ENCODE measurements around the gene CCDC12.
"Not testable (repeated sequence)": the region's sequence is repeated elsewhere in the genome, so short reads cannot be mapped to it uniquely, and the experiment has no call there.

Gene CCDC12

DNA sequence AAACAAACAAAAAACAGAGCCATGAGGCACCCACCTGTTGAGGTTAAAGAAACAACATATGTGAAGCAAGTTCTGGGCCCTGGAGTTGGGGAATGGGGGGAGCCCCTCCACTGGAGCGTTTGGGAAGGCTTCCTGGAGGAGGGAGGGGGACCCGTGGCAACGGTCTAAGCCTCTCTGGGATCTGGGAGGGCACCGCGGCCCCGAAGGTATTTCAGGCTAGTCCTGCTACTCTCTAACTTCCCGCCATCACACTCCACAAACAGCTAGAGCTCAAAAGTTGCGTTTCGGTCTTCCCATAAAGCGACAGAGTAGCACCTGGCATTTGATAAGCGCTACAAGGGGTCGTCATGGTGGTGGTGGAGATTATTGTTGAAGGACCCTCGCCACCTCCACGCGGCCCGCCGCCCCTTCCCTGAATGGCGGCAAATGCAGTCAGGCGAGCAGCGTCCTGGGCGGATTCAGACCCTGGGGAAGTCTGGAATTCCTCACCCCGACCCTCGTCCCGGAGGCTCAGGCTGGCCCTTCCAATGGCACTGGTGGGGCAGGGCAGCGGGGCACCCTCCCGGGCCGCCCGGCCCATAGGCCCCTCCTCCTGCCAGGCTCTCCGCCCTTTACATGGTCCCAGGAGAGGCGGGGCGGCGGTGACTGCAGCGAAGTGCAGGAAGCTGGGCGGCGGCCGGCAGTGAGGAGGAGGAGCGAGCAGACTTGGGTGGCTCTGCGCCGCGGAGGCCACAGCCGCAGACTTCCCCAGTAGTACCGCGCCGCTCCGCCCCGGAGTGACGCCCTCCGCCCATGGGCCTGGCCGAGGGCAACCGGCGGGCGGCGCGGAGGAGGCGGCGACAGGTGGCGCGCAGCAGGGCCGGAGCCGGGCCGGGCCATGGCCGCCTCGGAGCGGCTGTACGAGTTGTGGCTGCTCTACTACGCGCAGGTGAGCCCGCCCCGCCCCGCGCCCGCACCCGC is 2.7 kb upstream of the CCDC12 start, which contains the start of gene NBEAL2:
Gene NBEAL2, plus strand, starts transcription at position 682 of the 960 bp plus-strand sequence. Its CDS starts 196 bp downstream, at position 878.
- DNase-seq = peak; percentile 96

DNA sequence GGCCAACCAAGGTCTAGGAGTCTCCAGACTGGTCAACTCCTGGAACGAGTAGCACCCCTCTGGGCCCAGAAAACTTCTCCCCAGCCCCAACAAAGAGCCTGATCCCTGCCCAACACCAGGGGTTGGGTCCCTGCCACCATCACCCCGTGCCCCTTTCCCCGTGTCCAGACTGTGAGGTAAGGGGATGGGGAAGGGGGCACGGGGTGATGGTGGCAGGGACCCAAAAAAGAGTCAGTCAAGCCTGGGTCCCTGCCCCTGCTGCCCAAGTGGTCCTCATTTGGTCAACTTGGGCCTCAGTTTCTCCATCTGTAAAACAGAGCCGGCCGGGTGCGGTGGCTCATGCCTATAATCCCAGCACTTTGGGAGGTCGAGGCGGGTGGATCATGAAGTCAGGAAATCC is 1.8 kb upstream of the CCDC12 start:
- no peak for DNase-seq

DNA sequence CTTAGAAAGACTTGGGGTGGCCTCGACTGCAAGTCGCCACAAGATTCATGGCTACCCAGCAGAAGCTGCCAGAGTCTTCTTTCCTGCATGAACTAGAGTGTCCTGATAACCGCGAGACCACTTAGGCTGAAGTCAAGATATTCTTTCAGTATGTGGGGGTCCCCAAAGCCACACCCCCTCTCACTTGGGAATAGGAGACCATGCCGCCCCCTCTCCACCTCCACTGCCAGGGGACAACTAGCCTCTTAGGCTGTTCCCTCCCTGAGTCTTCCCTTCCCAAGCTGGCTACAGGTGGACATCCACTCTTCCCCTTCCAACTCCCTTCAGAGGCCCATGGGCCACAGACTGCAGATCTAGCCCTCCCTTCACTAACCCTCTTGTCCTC is 1.3 kb upstream of the CCDC12 start:
- no peak for DNase-seq

DNA sequence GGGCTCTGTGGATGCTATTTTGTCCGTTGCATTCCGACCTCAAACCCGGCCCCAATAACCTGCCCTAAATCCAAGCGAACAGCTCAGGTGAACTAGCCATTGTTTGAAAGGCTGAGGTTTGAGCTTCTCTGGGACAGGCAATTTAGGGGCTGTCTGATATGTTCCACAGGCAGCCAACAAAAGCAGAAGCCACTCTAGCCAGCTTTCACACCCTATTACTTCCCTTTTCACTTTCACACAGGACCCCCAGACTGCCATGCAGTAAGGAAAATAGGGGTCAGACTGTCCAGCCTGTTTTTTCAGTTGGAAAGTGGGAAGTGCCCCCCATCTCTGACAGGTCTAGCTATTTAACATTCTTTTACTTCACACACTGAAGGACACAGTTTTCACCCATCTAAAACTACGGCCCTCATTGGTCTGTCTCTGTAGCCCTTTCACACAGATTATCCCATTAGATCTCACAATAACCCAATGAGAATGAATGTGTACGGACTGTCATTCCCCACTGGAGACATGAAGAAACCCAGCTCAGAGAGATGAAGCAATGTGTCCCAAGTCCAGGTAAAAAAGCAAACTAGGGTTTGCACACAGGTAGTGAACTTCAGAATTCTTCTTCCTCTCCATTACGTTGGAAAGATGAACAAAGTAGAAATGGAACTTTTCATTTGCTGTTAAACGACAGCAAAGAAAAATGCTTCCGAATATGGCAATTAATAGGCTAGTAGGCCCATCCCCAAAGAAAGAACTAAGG is 1.9 kb downstream of the CCDC12 start:
- DNase-seq = no peak

DNA sequence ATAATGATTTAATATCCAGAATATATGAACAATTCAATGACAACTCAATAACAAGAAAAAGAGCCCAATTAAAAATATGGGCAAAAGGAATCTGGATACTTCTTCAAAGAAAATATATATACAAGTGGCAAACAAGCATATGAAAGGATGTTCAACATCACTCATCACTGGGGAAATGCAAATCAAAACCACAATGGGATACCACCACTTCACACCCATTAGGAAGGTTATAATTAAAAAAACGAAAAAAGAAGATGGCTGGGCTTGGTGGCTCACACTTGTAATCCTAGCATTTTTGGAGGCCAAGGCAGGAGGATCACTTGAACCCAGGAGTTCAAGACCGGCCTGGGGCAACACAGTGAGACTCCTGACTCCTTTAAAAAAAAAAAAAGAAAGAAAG is 4.1 kb downstream of the CCDC12 start:
- no peak for DNase-seq

DNA sequence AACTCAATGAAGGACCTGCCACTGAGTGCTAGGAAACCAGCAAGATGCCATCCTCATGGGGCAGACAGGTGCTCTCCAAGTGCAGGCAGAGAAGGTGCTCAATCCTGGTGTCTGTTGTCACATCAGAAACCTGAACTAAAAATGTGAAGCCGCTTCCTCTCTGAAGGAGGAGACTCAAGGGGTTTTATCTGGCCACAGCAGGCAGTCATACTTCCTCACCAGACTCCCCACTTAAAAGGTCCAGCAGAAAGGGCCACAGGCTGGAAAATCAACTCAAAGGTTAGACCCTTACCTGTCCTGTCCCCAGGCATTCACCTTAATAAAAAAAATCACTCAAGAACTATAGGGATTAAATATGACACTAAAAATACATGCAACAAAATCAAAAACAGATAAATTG is 4.8 kb downstream of the CCDC12 start:
- no peak for DNase-seq

DNA sequence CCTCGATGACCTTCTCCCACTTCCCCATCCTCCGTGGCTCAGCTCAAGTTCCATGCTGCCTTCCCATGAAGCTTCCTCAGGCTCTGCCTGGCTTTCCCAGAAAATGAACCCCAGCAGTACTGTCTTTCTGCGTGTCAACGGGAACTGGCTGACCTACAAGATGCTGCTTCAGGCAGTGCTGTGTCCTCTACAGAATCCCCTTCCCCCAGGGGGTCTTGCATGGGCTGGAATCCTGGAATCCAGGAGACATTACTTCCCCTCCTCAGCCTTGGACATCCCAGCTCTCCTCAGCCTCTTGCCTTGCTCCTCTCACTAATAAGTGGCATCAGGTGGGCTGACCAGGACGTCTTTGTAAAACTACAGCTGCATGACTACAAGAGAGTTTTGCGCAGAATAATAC is 5.4 kb downstream of the CCDC12 start:
- DNase-seq = no peak

DNA sequence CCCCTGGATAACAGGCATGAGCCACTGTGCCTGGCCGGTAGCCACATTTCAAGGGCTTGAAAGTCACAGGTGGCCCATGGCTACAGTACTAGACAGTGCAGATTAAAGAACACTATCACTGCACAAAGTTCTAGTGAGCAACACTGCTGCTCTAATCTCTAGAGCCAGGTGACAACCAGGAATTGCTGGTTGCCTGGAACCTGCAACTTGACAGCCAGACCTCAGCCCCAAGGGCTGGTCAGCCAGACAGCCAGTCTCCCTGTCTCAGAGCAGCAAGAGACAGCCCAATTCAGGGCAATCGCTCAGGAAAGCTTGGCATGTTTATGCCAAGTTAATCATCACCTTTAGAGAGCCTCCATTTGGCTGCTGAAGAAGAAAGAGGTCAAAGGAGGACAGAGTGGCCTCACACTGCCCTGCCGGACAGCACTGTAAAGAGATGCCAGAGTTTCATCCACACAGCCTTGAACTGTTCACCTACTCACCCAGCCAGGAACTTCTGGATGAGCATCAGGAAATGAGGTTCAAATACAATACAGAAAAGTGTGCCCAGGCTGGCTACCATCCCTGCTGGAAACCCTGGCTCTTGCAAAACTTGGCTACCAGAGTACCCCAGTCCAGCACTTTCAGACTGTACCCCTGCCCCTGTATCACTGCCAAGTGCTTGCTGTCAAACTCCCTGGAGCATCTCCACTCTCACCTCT is 6.0 kb downstream of the CCDC12 start:
- DNase-seq = no peak

DNA sequence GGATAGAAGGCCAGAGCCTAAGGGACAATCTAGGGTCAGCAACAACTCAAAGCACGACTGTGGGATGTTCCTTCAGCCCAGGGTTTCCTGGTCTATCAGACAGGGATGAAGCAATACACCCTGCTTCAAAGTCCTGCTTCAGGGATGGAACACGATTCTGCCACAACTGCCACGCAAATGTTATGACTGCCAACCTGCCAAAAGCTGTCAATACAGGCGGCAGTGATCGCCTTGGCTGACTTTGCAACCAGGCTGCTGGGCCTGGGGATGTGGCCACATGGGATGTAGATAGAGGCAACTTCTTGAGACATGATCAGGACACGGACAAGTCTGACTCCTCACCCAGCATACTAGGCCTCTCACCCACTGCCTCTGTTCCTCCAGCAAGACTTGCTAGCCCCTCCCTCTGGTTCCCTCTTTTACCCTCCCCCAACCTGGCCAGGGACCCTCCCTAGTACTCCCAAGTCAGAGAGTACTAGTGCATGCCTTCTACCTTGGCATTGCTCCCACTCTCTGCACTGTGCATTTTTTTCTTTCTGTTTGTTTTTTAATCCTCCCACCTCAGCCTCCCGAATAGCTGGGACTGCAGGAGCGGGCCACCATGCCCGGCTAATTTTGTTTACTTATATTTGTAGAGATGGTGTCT is 7.6 kb downstream of the CCDC12 start:
- no peak for DNase-seq

DNA sequence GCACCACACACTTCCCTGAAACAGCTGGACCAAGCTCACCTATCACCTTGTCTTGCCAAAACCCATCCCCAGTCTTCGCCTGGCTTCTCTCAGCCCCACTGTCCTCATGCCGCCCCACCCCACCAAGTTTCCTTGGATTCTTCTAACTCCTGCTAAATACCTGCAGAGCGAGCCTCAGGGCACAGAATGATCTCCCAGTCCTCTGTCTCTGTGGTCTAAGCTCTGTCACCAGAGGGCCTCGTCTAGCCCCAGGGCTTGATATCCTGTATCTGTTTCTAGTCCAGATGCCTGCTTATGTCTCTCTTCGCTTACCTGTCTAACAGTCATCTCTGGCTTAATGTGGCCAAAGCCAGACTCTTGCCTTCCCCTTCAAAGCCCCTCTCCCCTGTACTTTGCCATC is 9.7 kb downstream of the CCDC12 start:
- no peak for DNase-seq

DNA sequence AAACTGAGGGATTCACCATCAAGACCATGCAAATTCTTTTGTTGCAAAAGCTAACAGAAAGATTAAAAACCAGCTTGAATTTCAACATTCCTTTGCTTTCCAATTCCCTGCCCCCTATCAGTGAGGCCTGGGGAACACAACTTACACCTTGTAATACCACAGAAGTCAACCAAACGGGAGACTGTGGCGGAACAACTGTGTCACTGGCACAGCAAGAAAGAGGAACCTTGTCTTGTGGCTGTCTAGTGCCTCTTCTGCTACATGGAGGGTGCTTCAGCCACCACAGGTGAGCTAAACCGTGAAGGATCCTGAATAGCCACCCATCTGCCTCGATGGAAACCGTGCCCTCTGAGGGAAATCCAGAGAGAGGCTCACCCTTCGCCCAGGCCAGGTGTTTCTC is 11.4 kb downstream of the CCDC12 start:
- DNase-seq = no peak

DNA sequence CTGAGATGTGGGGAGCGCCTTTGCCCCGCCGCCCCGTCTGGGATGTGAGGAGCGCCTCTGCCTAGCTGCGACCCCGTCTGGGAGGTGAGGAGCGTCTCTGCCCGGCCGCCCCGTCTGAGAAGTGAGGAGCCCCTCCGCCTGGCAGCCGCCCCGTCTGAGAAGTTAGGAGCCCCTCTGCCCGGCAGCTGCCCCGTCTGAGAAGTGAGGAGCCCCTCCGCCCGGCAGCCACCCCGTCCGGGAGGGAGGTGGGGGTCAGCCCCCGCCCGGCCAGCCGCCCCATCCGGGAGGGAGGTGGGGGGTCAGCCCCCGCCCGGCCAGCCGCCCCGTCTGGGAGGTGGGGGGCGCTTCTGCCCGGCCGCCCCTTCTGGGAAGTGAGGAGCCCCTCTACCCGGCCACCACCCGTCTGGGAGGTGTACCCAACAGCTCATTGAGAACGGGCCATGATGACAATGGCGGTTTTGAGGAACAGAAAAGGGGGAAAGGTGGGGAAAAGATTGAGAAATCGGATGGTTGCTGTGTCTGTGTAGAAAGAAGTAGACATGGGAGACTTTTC is 12.4 kb downstream of the CCDC12 start:
- DNase-seq = not testable (repeated sequence)

DNA sequence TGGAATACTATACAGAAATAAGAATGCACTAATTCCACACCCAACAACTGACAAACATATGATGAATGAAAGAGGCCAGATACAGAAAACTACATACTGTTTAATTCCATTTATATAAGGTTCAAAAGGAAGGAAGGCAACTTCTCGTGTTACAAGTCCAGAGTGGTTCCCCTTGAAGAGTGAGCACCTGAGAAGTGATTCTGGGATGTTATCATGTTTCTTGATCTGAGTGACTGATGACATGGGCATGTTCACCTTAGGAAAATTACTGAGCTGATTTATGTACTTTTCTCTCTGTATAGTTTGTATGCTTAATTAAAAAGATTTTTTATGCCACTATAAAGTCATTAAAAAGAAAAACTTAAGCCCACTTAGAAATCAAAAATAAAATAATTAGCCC is 13.6 kb downstream of the CCDC12 start:
- DNase-seq = no peak

DNA sequence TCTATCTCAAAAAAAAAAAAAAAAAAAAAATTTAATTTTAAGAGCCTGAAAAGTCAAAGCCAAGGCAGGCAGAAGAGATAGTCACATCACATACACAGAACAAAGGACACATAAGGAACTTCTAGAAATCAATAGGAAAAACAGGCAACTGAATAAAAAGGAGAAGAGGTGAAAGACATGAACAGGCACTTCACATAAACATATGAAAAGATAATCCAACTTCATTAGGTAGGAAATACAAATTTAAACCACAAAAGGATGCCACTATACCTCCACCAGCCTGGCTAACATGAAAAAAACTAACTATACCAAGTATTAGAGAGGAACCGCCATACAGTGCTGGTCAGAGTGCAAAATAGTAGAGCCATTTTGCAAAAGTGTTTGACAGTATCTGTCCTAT is 14.1 kb downstream of the CCDC12 start:
- DNase-seq = no peak

DNA sequence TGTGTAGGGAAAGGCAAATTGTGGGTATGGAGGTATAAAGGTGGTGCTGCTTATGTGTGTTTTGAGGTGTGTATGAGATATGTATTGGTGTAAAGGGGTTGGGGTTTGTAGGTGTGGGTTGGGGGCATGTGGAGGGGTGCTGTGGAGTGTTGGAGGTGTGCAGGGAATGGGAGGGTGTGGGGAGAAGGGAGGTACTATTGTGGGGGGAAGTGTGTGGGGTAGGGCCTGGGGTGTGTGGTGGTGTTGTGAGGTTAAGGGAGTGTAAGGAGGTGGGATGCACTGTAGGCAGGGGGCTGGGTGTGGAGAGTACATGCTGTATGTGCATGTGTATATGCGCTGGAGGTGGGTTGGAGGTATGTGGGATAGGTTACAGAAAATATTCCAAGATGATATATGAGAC is 15.7 kb downstream of the CCDC12 start:
- DNase-seq = no peak

DNA sequence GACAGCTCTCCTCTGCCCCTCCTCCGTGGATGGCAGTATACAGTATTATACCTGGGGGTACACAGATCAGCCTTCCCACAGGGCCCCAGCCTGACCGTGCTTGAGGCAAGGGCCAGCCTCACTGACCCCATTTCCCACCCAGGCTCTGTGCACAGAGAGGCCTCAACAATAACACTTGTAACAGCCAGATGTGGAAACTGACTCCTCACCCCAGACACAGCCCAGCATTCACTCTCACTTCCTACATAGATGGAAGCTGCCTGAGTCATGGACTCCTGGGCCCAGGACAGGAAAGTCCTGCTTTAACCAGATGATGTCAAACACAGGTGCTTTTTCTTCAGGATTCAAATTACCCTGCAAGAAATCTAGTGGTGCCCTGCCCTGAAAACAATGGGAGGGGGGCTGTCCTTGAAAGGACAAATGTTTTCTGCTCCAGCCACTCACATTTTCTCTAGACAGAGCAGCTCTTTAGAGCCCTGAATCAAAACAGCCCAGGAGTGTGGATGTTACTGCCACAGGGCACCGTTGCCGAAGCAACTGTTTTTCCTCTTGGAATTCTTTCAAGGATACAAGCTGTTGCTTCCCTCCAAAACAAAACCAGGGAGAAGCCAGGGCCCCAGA is 16.4 kb downstream of the CCDC12 start:
- DNase-seq = no peak

DNA sequence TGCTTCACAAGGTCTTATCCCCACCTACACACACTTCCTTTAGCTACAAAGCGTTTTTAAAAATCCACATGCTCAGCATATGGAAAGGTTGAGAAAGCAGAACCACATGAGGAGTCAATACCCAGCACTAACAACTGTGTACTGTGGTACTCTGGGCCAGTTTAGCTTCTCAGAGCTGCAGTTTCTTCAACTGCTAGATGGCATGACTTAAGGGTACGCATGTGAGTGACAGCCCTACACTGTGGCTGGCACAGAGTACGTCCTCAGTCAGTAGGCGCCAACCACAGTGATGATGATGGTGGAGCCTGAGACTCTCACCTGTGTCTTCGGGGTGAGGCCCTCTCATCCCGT is 17.4 kb downstream of the CCDC12 start:
- DNase-seq = no peak

DNA sequence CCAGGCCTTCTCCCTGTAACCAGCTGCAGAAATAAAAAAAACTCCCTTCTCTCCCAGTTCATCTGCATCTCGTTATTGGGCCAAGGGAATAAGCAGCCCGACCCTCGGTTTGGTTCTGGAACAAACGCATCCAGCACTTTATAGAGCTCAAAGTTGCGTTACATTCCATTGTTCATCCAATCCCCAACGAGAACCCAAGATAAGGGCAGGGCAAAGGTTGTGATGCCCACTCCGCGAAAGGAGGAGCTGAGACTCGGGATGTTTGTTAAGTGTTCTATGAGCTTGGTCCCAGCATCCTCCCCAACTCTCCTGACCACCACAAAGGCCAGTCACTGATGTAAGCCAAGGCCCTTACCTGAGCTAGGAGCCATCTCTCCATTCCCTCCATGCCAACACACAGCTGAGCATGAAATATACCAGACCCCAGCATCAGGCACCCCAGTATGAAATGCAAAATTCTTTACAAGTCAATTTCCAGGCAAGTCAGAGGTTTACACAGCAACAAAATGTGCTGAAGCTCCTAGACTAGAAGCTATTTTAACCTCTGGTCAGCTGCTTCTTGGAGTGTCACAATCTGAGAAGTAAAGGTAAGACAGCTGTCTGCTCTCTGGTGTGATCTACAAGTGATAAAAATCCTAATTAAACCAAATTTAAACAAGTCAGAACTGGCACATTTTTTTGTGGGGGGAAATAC is 17.9 kb downstream of the CCDC12 start:
- no peak for DNase-seq

DNA sequence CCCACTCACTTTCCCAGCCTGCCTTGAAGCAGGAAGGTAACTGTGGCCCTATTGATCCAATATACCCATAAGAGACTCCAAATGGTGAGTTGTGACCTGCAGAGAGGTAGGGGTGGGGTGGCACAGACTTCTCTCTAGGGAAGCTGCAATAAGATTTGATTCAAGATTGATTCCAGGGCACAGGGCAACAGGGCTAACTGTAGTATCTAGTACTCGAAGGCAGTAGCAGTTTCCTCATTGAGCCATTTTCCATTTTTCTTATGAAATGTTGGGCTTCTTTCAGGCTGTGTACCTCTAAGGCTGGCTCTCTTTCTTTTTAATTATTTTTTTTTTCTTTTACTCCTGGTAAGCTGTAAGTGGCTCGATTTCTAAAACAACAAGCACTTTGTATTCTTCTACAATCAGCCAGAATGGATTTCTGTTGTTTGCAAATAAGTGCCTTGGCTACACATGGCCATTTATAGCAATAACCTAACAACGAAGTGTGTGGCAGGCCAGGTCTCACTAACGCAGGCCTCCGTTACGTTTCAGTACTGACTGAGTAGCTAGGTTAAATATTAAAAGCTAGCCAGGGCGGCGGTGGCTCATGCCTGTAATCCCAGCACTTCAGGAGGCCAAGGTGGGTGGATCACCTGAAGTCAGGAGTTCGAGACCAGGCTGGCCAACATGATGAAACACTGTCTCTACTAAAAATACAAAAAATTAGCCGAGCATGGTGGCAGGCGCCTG is 19.3 kb downstream of the CCDC12 start:
- no peak for DNase-seq

DNA sequence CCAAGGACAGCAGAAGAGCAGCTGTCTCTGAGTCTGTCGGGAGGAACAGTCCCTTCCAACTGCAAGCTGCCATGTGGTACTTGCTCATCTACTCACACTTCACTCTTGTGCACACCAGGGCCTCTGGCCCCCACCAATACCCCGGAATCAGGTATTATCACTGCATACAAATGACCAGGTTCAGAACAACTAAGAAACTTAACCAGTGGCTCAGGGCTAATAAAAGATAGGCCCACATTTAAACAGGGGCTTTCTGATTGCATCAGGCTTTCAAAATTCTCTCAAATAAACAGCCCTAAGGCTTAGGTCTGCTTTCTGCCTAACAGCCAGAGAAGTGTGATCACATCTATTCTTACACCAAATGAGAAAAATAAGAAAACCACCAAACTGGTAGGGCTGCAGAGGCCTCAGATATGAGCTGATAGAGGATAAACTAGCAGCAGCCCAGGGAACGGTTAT is 20.7 kb downstream of the CCDC12 start:
- no peak for DNase-seq

DNA sequence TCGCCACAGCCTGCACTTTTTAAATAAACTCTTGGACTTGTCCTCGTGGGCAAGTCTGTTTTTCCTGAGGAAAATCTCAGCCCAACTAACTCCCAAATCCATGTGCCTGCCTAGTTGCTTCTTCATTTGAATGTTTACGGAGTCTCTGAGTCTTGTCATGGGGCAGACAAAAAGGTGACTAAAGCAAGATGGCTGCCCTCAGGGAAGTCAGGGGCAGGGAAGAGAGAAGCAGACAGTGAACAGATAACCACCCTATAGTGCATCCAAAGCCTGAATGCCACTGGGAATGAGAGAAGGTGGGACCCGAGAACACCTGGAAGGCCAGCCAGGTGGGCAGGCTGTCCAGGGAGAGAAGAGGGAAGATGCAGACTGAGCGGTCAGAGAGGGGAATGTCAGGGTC is 21.4 kb downstream of the CCDC12 start:
- no peak for DNase-seq

Measured in CD4-positive, alpha-beta T cell treated with Interleukin-21 for 1 hour (primary cell).